HepG2 (cell line): Measurements from ENCODE around the gene IRGQ. TPM values are rescaled to one million over a fixed set of nuclear protein-coding genes. Genes with fewer than 3 reads are reported as not detected.

Source experiments
- ATF7-NPFF ChIP-seq: sonication (generic); formaldehyde crosslinking; IDR thresholded peaks from 2 replicates; pipeline ENCODE4 v1.8.1; 2023; ENCODE audit warnings: mild to moderate bottlenecking, low read depth, missing genetic modification reagents, moderate library complexity
- ATM ChIP-seq: fragments of 450-650 bp; IDR thresholded peaks from 2 replicates; pipeline ENCODE4 v1.7.1; 2017; ENCODE audit warnings: mild to moderate bottlenecking, borderline replicate concordance
- BHLHE40 ChIP-seq: IDR thresholded peaks from 2 replicates; pipeline ENCODE4 v1.6.1; 2011; ENCODE audit warnings: low read length, improper control_type of control experiment
- EEA1 ChIP-seq: sonication (generic); formaldehyde crosslinking; IDR thresholded peaks from 2 replicates; pipeline ENCODE4 v1.5.1; 2020; ENCODE audit warnings: mild to moderate bottlenecking, missing genetic modification reagents, borderline replicate concordance
- FLYWCH1 ChIP-seq: sonication (generic); formaldehyde crosslinking; IDR thresholded peaks from 2 replicates; pipeline ENCODE4 v1.8.1; 2023; ENCODE audit warnings: mild to moderate bottlenecking, missing genetic modification reagents
- FOXJ3 ChIP-seq: sonication (generic); formaldehyde crosslinking; IDR thresholded peaks from 2 replicates; pipeline ENCODE4 v1.4.0; 2020; ENCODE audit warnings: missing genetic modification reagents, mild to moderate bottlenecking, borderline replicate concordance
- MAFK ChIP-seq, 2 experiments: IDR thresholded peaks in 1 of 2; conservative IDR thresholded peaks in 1 of 2; 2 replicates each; pipeline ENCODE4 v1.6.1; 2011; ENCODE audit warnings: improper control_type of control experiment in 2 of 2, low read length in 2 of 2
- NCOA2 ChIP-seq: sonication (generic); formaldehyde crosslinking; IDR thresholded peaks from 2 replicates; pipeline ENCODE4 v1.8.0; 2022; ENCODE audit warnings: inconsistent platforms
- REXO4 ChIP-seq: sonication (generic); formaldehyde crosslinking; IDR thresholded peaks from 2 replicates; pipeline ENCODE4 v1.8.0; 2022; ENCODE audit warnings: missing genetic modification reagents, mild to moderate bottlenecking, borderline replicate concordance
- ZNF282 ChIP-seq: fragments of 450-650 bp; IDR thresholded peaks from 2 replicates; pipeline ENCODE4 v1.6.1; 2018; ENCODE audit not compliant: partially characterized antibody
- ZNF331 ChIP-seq: sonication (generic); formaldehyde crosslinking; IDR thresholded peaks from 2 replicates; pipeline ENCODE4 v1.4.0; 2020; ENCODE audit warnings: missing genetic modification reagents
- ZNF382 ChIP-seq: sonication (generic); formaldehyde crosslinking; IDR thresholded peaks from 2 replicates; pipeline ENCODE4 v1.5.0; 2020; ENCODE audit warnings: missing genetic modification reagents, mild to moderate bottlenecking, borderline replicate concordance
- ZNF460 ChIP-seq: sonication (generic); formaldehyde crosslinking; IDR thresholded peaks from 2 replicates; pipeline ENCODE4 v1.5.1; 2020; ENCODE audit warnings: missing genetic modification reagents, mild to moderate bottlenecking, borderline replicate concordance
- ZNF513 ChIP-seq: sonication (generic); formaldehyde crosslinking; conservative IDR thresholded peaks from 2 replicates; pipeline ENCODE4 v1.5.0; 2020; ENCODE audit warnings: missing genetic modification reagents
- ZNF672 ChIP-seq: sonication (generic); formaldehyde crosslinking; IDR thresholded peaks from 2 replicates; pipeline ENCODE4 v1.8.1; 2022; ENCODE audit warnings: missing genetic modification reagents
- ZNF720 ChIP-seq: sonication (generic); formaldehyde crosslinking; IDR thresholded peaks from 2 replicates; pipeline ENCODE4 v1.4.0; 2020; ENCODE audit warnings: missing genetic modification reagents
- ZNF883 ChIP-seq: sonication (generic); formaldehyde crosslinking; IDR thresholded peaks from 2 replicates; pipeline ENCODE4 v1.5.1; 2020; ENCODE audit warnings: mild to moderate bottlenecking, missing genetic modification reagents; ENCODE audit errors: not compliant biosample characterization
- polyA plus RNA-seq, 8 experiments: library from polyadenylated mRNA; depleted of rRNA in 3 of 8; stranded (reverse) in 7 of 8; unstranded in 1 of 8; fragments of >200 nt; fragmentation: Illumina TruSeq in 4 of 8; extraction: Trizol in 4 of 8; gene quantifications; 2 replicates each; pipeline versions ENCODE4 v1.2.1 to v1.2.3, GENCODE V29; 2011 to 2016; ENCODE audit warnings: low read depth in 4 of 8, missing spikeins in 1 of 8, mixed read lengths in 1 of 8; ENCODE audit not compliant: insufficient read depth in 1 of 8
- total RNA-seq, 5 experiments: library from RNA; depleted of rRNA; stranded (reverse); fragments of >200 nt; fragmentation: Illumina TruSeq; extraction: Trizol; gene quantifications; 2 replicates each; pipeline ENCODE4 v1.2.3, GENCODE V29; 2016; ENCODE audit warnings: low read depth in 1 of 5
- TF ChIP-seq, protein P1 (sequence below): sonication (generic); formaldehyde crosslinking; IDR thresholded peaks from 2 replicates; pipeline ENCODE4 v1.4.0; 2020; ENCODE audit warnings: mild to moderate bottlenecking, low read depth, missing genetic modification reagents
- TF ChIP-seq, protein P2 (sequence below): sonication (generic); formaldehyde crosslinking; IDR thresholded peaks from 2 replicates; pipeline ENCODE4 v1.8.0; 2022; ENCODE audit warnings: low read depth, missing genetic modification reagents
- TF ChIP-seq, protein P3 (sequence below): sonication (generic); formaldehyde crosslinking; IDR thresholded peaks from 2 replicates; pipeline ENCODE4 v1.4.0; 2020; ENCODE audit warnings: missing genetic modification reagents
- TF ChIP-seq, protein P4 (sequence below): sonication (generic); formaldehyde crosslinking; IDR thresholded peaks from 2 replicates; pipeline ENCODE4 v1.5.1; 2020; ENCODE audit warnings: mild to moderate bottlenecking, moderate library complexity, missing genetic modification reagents

Gene IRGQ
- total and polyA plus RNA-seq, 2 of the 13 experiments (the other 11 are each of a cell fraction or from before 2014, with no cell fraction given) = 11.6 to 12.4 TPM

- no peak for TF ChIP-seq ZNF720 (CRISPR knock-in tag)
- TF ChIP-seq MAFK (conservative IDR thresholded peaks at IDR 0.05 in 1 of 2, IDR thresholded peaks at IDR 0.05 in 1 of 2; ENCODE audit: low read length in 2 of 2) = no peak
- TF ChIP-seq NCOA2 = no peak
- no peak for TF ChIP-seq FOXJ3 (CRISPR knock-in tag)
- peak; percentile 42; the same call in 1 of the 2 replicates for TF ChIP-seq ZNF331 (CRISPR knock-in tag)
- TF ChIP-seq ZNF513 (CRISPR knock-in tag) = no peak
- TF ChIP-seq ZNF460 = no peak
- peak; percentile 59 for TF ChIP-seq ZNF883 (CRISPR knock-in tag)
- TF ChIP-seq, protein P1, sequence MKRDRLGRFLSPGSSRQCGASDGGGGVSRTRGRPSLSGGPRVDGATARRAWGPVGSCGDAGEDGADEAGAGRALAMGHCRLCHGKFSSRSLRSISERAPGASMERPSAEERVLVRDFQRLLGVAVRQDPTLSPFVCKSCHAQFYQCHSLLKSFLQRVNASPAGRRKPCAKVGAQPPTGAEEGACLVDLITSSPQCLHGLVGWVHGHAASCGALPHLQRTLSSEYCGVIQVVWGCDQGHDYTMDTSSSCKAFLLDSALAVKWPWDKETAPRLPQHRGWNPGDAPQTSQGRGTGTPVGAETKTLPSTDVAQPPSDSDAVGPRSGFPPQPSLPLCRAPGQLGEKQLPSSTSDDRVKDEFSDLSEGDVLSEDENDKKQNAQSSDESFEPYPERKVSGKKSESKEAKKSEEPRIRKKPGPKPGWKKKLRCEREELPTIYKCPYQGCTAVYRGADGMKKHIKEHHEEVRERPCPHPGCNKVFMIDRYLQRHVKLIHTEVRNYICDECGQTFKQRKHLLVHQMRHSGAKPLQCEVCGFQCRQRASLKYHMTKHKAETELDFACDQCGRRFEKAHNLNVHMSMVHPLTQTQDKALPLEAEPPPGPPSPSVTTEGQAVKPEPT (CRISPR knock-in tag) = no peak
- TF ChIP-seq, protein P2, sequence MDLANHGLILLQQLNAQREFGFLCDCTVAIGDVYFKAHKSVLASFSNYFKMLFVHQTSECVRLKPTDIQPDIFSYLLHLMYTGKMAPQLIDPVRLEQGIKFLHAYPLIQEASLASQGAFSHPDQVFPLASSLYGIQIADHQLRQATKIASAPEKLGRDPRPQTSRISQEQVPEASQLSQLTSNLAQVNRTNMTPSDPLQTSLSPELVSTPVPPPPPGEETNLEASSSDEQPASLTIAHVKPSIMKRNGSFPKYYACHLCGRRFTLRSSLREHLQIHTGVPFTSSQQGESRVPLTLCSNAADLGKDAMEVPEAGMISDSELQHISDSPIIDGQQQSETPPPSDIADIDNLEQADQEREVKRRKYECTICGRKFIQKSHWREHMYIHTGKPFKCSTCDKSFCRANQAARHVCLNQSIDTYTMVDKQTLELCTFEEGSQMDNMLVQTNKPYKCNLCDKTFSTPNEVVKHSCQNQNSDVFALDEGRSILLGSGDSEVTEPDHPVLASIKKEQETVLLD (CRISPR knock-in tag) = no peak
- TF ChIP-seq ATM = no peak
- TF ChIP-seq, protein P3, sequence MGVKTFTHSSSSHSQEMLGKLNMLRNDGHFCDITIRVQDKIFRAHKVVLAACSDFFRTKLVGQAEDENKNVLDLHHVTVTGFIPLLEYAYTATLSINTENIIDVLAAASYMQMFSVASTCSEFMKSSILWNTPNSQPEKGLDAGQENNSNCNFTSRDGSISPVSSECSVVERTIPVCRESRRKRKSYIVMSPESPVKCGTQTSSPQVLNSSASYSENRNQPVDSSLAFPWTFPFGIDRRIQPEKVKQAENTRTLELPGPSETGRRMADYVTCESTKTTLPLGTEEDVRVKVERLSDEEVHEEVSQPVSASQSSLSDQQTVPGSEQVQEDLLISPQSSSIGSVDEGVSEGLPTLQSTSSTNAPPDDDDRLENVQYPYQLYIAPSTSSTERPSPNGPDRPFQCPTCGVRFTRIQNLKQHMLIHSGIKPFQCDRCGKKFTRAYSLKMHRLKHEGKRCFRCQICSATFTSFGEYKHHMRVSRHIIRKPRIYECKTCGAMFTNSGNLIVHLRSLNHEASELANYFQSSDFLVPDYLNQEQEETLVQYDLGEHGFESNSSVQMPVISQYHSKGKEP = no peak
- no peak for TF ChIP-seq FLYWCH1
- no peak for TF ChIP-seq EEA1 (CRISPR knock-in tag)
- no peak for TF ChIP-seq ZNF382
- TF ChIP-seq REXO4 (CRISPR knock-in tag) = no peak
- TF ChIP-seq, protein P4, sequence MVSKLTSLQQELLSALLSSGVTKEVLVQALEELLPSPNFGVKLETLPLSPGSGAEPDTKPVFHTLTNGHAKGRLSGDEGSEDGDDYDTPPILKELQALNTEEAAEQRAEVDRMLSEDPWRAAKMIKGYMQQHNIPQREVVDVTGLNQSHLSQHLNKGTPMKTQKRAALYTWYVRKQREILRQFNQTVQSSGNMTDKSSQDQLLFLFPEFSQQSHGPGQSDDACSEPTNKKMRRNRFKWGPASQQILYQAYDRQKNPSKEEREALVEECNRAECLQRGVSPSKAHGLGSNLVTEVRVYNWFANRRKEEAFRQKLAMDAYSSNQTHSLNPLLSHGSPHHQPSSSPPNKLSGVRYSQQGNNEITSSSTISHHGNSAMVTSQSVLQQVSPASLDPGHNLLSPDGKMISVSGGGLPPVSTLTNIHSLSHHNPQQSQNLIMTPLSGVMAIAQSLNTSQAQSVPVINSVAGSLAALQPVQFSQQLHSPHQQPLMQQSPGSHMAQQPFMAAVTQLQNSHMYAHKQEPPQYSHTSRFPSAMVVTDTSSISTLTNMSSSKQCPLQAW (CRISPR knock-in tag) = peak; percentile 48; the same call in 1 of the 2 replicates
- no peak for TF ChIP-seq ZNF282
- TF ChIP-seq ZNF672 = 0 out of 2 replicates have a peak, but pooled peaks have one; percentile 26
- TF ChIP-seq ATF7-NPFF (CRISPR knock-in tag) = peak; percentile 64; the same call in 1 of the 2 replicates
- no peak for TF ChIP-seq BHLHE40
Observed at GRCh38 chr19:43594710-43595604, 977 bp downstream of the IRGQ start (continued).
